ENCODE data around the gene DNPEP.
A peak's percentile ranks its signal among the peaks of the same experiment; 100 is the strongest.

The DNPEP gene

DNA sequence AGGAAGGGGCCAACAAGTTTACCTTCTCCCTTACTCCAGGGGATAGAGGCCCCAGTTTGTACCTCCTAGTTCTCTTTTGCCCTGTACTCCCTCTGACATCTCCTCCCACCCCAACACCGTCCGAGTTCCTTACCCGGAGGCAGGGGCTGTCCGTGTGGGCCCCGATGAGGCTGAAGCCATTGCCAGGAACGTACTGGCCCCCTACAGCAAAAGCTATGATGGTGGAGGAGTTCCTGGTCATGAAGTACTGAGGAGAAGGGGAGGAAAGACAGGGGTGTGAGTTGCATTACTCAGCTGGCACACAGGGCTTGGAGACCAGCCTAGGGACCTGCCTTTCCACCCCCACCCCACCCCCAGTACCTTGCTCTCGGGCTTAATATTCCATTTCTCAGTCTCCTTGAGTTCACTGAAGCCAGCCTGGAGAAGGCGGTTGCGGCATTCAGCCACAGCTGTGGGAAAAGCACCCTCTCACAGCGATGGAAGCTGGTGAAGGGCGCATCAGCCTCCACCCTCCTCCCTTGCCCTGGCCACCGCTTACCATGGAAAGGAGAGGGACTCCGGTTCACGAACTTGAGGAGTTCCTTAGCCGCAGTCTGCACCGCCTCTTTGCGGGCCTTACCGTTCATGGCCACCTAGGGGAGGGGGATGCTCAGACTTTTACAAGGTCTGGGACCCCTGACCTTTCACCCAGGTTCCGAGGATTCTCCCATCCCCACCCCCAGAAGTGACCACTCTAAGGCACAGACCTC, 1.0 kb downstream of the DNPEP start:
- H3K9ac ChIP-seq (ENCODE audit: low read depth in 1 of 2, low read length in 2 of 2) = peak overlapping the region; percentile 83 to 89
- peaks cover 12 to 14% of the 10 kb centered on the region in 2 donors for H3K4me1 ChIP-seq (ENCODE audit: control insufficient read depth in 2 of 2, insufficient read depth in 2 of 2, low read length in 2 of 2)
- peak overlapping the region; percentile 94 to 97 for H3K27ac ChIP-seq (ENCODE audit: low read depth in 2 of 2, low read length in 2 of 2)
- H3K27me3 ChIP-seq (ENCODE audit: control insufficient read depth in 2 of 2, insufficient read depth in 2 of 2, low read length in 2 of 2) = no peaks in the 10 kb centered on the region
- H3K36me3 ChIP-seq (ENCODE audit: control insufficient read depth in 2 of 2, insufficient read depth in 2 of 2, low read length in 2 of 2) = peaks cover 42 to 47% of the 10 kb centered on the region in 2 donors
- no peaks in the 10 kb centered on the region for H3K9me3 ChIP-seq (ENCODE audit: control insufficient read depth in 2 of 2, low read length in 2 of 2)
- H3K4me3 ChIP-seq (ENCODE audit: low read length in 2 of 2) = peak overlapping the region; percentile 86 to 92

DNA sequence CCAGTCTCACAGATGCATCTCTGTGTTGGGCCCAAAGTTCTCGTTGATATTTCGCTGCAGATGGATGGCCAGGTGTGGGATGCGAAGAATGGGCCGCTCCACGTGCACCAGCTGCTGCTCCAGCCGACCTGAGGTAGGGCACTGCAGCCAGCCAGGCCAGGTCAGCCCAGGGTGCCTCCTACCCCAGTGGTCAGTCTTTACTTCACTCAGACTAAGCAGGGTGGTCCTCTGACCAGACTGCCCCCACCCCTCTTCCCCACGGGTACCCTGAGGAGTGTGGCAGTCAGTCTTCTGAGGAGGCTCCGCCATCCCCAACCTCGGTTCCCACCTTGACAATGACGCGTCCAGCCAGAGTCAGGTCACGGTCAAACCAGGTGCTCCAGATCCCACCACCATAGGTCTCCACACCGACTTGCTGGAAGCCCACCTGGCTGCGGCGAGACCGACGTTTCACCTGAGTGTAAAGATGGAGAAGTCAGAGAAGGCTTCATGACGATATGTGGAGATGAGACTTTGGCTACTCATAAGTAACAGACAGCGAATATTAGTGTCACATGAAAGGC, 1.7 kb downstream of the DNPEP start:
- no peaks in the 10 kb centered on the region for H3K9me3 ChIP-seq (ENCODE audit: control insufficient read depth in 2 of 2, low read length in 2 of 2)
- H3K27ac ChIP-seq (ENCODE audit: low read depth in 2 of 2, low read length in 2 of 2) = no peak overlapping the region
- peaks cover 48 to 53% of the 10 kb centered on the region in 2 donors for H3K36me3 ChIP-seq (ENCODE audit: control insufficient read depth in 2 of 2, insufficient read depth in 2 of 2, low read length in 2 of 2)
- no peak overlapping the region for H3K9ac ChIP-seq (ENCODE audit: low read depth in 1 of 2, low read length in 2 of 2)
- no peaks in the 10 kb centered on the region for H3K27me3 ChIP-seq (ENCODE audit: control insufficient read depth in 2 of 2, insufficient read depth in 2 of 2, low read length in 2 of 2)
- peak overlapping the region; percentile 86 to 92 for H3K4me3 ChIP-seq (ENCODE audit: low read length in 2 of 2)
- H3K4me1 ChIP-seq (ENCODE audit: control insufficient read depth in 2 of 2, insufficient read depth in 2 of 2, low read length in 2 of 2) = peaks cover 12 to 14% of the 10 kb centered on the region in 2 donors

DNA sequence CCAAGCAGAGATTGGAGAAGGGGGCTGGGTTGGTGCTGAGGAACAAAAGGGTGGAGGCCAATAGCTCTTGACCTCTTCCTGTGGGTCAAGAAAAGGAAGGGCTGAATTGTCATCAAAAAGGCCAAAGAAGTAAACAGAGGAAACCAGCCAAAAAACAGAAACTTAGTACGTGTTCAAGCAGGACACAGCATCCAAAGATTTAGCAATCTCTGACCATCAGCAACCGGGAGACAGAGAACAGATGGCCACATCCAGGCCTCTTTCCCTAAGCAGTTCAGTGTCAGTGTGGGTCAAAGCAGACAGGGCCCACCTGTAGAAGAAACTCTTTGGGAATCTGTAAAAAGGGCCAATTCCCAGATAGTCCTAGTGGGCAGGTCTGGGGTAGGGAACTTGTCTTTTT, 2.9 kb downstream of the DNPEP start:
- H3K27me3 ChIP-seq (ENCODE audit: control insufficient read depth in 2 of 2, insufficient read depth in 2 of 2, low read length in 2 of 2) = no peaks in the 10 kb centered on the region
- H3K9me3 ChIP-seq (ENCODE audit: control insufficient read depth in 2 of 2, low read length in 2 of 2) = no peaks in the 10 kb centered on the region
- peaks cover 56 to 61% of the 10 kb centered on the region in 2 donors for H3K36me3 ChIP-seq (ENCODE audit: control insufficient read depth in 2 of 2, insufficient read depth in 2 of 2, low read length in 2 of 2)
- no peak overlapping the region for H3K4me3 ChIP-seq (ENCODE audit: low read length in 2 of 2)
- H3K4me1 ChIP-seq (ENCODE audit: control insufficient read depth in 2 of 2, insufficient read depth in 2 of 2, low read length in 2 of 2) = peaks cover 12 to 14% of the 10 kb centered on the region in 2 donors
- no peak overlapping the region for H3K27ac ChIP-seq (ENCODE audit: low read depth in 2 of 2, low read length in 2 of 2)
- no peak overlapping the region for H3K9ac ChIP-seq (ENCODE audit: low read depth in 1 of 2, low read length in 2 of 2)

DNA sequence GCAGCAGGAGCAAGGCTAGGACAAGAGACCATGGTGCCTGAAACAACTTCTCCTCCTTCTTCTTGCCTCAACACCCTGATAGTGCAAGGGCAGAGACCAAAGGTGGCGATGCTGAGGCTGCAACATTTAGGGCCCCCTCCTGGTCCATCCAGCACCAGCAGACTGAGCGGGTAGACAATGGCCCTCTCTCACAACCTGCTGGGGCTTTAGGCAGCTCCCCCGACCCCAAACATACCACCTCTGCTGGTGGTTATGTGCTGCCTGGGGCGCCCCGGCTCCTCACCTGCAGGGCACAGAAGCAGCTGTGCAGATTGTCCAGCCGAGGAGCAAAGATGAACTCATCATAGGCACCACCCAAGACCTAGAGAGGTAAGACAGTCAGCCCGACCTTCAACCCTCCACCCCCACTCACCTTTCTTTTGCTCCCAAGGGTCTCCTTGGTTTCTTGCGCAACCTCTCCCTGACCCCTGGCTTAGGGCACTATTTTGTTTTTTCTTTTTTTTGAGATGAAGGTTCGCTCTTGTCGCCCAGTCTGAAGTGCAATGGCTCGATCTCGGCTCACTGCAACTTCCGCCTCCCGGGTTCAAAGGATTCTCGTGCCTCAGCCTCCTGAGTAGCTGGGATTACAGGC, 3.5 kb downstream of the DNPEP start:
- Histone ChIP-seq H3K36me3 (ENCODE audit: control insufficient read depth in 2 of 2, insufficient read depth in 2 of 2, low read length in 2 of 2) (peaks cover 56 to 61% of the 10 kb centered on the region in 2 donors), H3K4me1 (ENCODE audit: control insufficient read depth in 2 of 2, insufficient read depth in 2 of 2, low read length in 2 of 2) (peaks cover 12 to 14% of the 10 kb centered on the region in 2 donors), H3K27me3 (ENCODE audit: control insufficient read depth in 2 of 2, insufficient read depth in 2 of 2, low read length in 2 of 2) (no peaks in the 10 kb centered on the region)

GRCh38 chr2:219381448-219381847, 6.3 kb downstream of the DNPEP start:
- H3K9me3 ChIP-seq (ENCODE audit: control insufficient read depth in 2 of 2, low read length in 2 of 2) = no peaks in the 10 kb centered on the region
- H3K27ac ChIP-seq (ENCODE audit: low read depth in 2 of 2, low read length in 2 of 2) = no peak overlapping the region
- H3K9ac ChIP-seq (ENCODE audit: low read depth in 1 of 2, low read length in 2 of 2) = no peak overlapping the region
- no peak overlapping the region for H3K4me3 ChIP-seq (ENCODE audit: low read length in 2 of 2)
- H3K36me3 ChIP-seq (ENCODE audit: control insufficient read depth in 2 of 2, insufficient read depth in 2 of 2, low read length in 2 of 2) = peaks cover 63 to 68% of the 10 kb centered on the region in 2 donors
- H3K4me1 ChIP-seq (ENCODE audit: control insufficient read depth in 2 of 2, insufficient read depth in 2 of 2, low read length in 2 of 2) = peaks cover 2 to 3% of the 10 kb centered on the region in 2 donors
- no peaks in the 10 kb centered on the region for H3K27me3 ChIP-seq (ENCODE audit: control insufficient read depth in 2 of 2, insufficient read depth in 2 of 2, low read length in 2 of 2)

More for the DNA sequence above, 3.5 kb downstream of the DNPEP start:
- Histone ChIP-seq H3K9me3 (ENCODE audit: control insufficient read depth in 2 of 2, low read length in 2 of 2) (no peaks in the 10 kb centered on the region), H3K4me3 (ENCODE audit: low read length in 2 of 2) (no peak overlapping the region), H3K9ac (ENCODE audit: low read depth in 1 of 2, low read length in 2 of 2) (no peak overlapping the region), H3K27ac (ENCODE audit: low read depth in 2 of 2, low read length in 2 of 2) (no peak overlapping the region)

- Histone ChIP-seq H3K4me1 (ENCODE audit: control insufficient read depth in 2 of 2, insufficient read depth in 2 of 2, low read length in 2 of 2) (no peaks in the 10 kb centered on the region), H3K27ac (ENCODE audit: low read depth in 2 of 2, low read length in 2 of 2) (no peak overlapping the region), H3K9ac (ENCODE audit: low read depth in 1 of 2, low read length in 2 of 2) (no peak overlapping the region), H3K9me3 (ENCODE audit: control insufficient read depth in 2 of 2, low read length in 2 of 2) (no peaks in the 10 kb centered on the region), H3K27me3 (ENCODE audit: control insufficient read depth in 2 of 2, insufficient read depth in 2 of 2, low read length in 2 of 2) (no peaks in the 10 kb centered on the region), H3K36me3 (ENCODE audit: control insufficient read depth in 2 of 2, insufficient read depth in 2 of 2, low read length in 2 of 2) (peaks cover 59 to 63% of the 10 kb centered on the region in 2 donors), H3K4me3 (ENCODE audit: low read length in 2 of 2) (no peak overlapping the region)
Measured at GRCh38 chr2:219380926-219381325, 6.8 kb downstream of the DNPEP start.

- no peak overlapping the region for H3K27ac ChIP-seq (ENCODE audit: low read depth in 2 of 2, low read length in 2 of 2)
Measured at GRCh38 chr2:219378163-219378851, 9.4 kb downstream of the DNPEP start.

DNA sequence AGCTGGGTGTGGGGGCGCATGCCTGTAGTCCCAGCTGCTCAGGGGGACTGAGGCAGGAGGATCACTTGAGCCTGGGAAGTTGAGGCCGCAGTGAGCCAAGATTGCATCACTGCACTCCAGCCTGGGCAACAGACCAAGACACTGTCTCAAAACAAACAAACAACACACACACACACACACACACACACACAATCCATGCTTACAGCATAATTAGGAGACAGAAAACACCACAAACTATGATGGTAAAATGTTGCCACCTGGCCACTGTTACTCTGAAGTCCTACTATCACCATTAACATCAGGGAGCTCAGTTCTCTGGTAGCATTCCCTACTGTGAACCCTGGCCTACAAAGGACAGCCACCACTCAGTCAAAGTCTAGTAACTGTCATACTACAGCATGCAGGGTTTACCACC, 18.3 kb downstream of the DNPEP start:
- Histone ChIP-seq H3K9me3 (ENCODE audit: control insufficient read depth in 2 of 2, low read length in 2 of 2) (no peaks in the 10 kb centered on the region), H3K27ac (ENCODE audit: low read depth in 2 of 2, low read length in 2 of 2) (no peak overlapping the region)

More at GRCh38 chr2:219378163-219378851, 9.4 kb downstream of the DNPEP start:
- H3K4me1 ChIP-seq (ENCODE audit: control insufficient read depth in 2 of 2, insufficient read depth in 2 of 2, low read length in 2 of 2) = no peaks in the 10 kb centered on the region
- no peak overlapping the region for H3K4me3 ChIP-seq (ENCODE audit: low read length in 2 of 2)
- no peaks in the 10 kb centered on the region for H3K9me3 ChIP-seq (ENCODE audit: control insufficient read depth in 2 of 2, low read length in 2 of 2)
- no peaks in the 10 kb centered on the region for H3K27me3 ChIP-seq (ENCODE audit: control insufficient read depth in 2 of 2, insufficient read depth in 2 of 2, low read length in 2 of 2)
- no peak overlapping the region for H3K9ac ChIP-seq (ENCODE audit: low read depth in 1 of 2, low read length in 2 of 2)
- H3K36me3 ChIP-seq (ENCODE audit: control insufficient read depth in 2 of 2, insufficient read depth in 2 of 2, low read length in 2 of 2) = peaks cover 53 to 54% of the 10 kb centered on the region in 2 donors

DNA sequence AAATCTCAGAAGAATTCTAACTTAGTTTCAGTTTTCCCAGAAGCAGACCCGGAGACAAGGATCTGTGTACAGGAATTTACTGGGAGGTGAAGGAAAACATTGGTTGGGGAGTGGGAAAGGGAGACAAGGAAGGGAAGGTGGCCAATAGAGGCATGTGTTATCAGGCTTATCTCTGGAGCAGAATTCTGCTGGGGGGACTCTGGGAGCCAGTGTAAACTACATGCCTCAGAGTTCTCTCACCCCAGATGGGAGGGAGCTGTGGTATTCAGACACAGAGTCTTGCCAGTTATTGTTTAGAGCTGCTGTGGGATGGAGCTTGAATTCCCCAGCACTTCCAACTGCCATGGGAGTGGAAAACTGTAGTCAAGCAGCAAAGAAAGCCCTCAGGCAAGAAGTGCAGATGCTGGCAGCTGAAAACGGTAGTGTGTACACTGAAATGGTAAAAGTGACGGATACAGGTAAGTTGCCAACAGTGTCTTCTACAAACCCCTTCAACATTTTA, 19.0 kb downstream of the DNPEP start:
- Histone ChIP-seq H3K36me3 (ENCODE audit: control insufficient read depth in 2 of 2, insufficient read depth in 2 of 2, low read length in 2 of 2) (peaks cover 2 to 3% of the 10 kb centered on the region in 2 donors), H3K9ac (ENCODE audit: low read depth in 1 of 2, low read length in 2 of 2) (no peak overlapping the region), H3K27me3 (ENCODE audit: control insufficient read depth in 2 of 2, insufficient read depth in 2 of 2, low read length in 2 of 2) (no peaks in the 10 kb centered on the region), H3K4me1 (ENCODE audit: control insufficient read depth in 2 of 2, insufficient read depth in 2 of 2, low read length in 2 of 2) (peaks cover 4% of the 10 kb centered on the region in 2 donors), H3K9me3 (ENCODE audit: control insufficient read depth in 2 of 2, low read length in 2 of 2) (no peaks in the 10 kb centered on the region), H3K27ac (ENCODE audit: low read depth in 2 of 2, low read length in 2 of 2) (peak overlapping the region in 1 of 2 donors; percentile 2), H3K4me3 (ENCODE audit: low read length in 2 of 2) (no peak overlapping the region)

More for the DNA sequence above, 18.3 kb downstream of the DNPEP start:
- no peak overlapping the region for H3K4me3 ChIP-seq (ENCODE audit: low read length in 2 of 2)
- peaks cover 9 to 10% of the 10 kb centered on the region in 2 donors for H3K36me3 ChIP-seq (ENCODE audit: control insufficient read depth in 2 of 2, insufficient read depth in 2 of 2, low read length in 2 of 2)
- H3K4me1 ChIP-seq (ENCODE audit: control insufficient read depth in 2 of 2, insufficient read depth in 2 of 2, low read length in 2 of 2) = peaks cover 4% of the 10 kb centered on the region in 2 donors
- H3K27me3 ChIP-seq (ENCODE audit: control insufficient read depth in 2 of 2, insufficient read depth in 2 of 2, low read length in 2 of 2) = no peaks in the 10 kb centered on the region
- H3K9ac ChIP-seq (ENCODE audit: low read depth in 1 of 2, low read length in 2 of 2) = no peak overlapping the region

Measured in mucosa of rectum (tissue), 2 donors.